A549 (cell line): ENCODE results near the gene KCNK3. TPM values are rescaled to one million over a fixed set of nuclear protein-coding genes. Genes with fewer than 3 reads are reported as not detected.

Experiments
- ATAC-seq, 2 experiments: fragments of 200-7000 bp in 1 of 2; fragments of >200 bp in 1 of 2; cut with Nextera tagmentation in 1 of 2; cut with Tn5 transposase in 1 of 2; 3 replicates each; pipeline versions ENCODE4 v1.8.0 to v1.9.1; 2018 to 2020; ENCODE audit warnings: mild to moderate bottlenecking in 1 of 2, moderate library complexity in 1 of 2
- CTCF ChIA-PET: fragments of 300-600 bp; sonication (Branson Sonifier 250); formaldehyde crosslinking; extraction: SDS; loops from one replicate; lab custom pipeline; 2021; ENCODE audit warnings: antibody characterized with exemption, inconsistent platforms; lab: Yijun Ruan, JAX
- POLR2A ChIA-PET: fragments of 350-600 bp; formaldehyde crosslinking; extraction: SDS; loops from one replicate; lab custom pipeline; 2021; ENCODE audit warnings: antibody characterized with exemption, inconsistent platforms; lab: Yijun Ruan, JAX
- DNase-seq, 2 experiments: peaks; one replicate each; pipeline versions ENCODE4 v3.0.0 to v3.0.0-alpha.2; 2011 to 2016; ENCODE audit warnings: low read depth in 1 of 2, low spot score in 1 of 2
- FAIRE-seq: peaks from 2 replicates; lab custom pipeline; 2011; peaks lifted over from hg19 to GRCh38; lab: Jason Lieb, UNC
- H3K27ac ChIP-seq, 2 experiments: fragments of >200 bp; sonication (Bioruptor Twin); formaldehyde crosslinking; 3 replicates each; pipeline ENCODE4 v1.5.1; 2016 to 2017
- H3K4me1 ChIP-seq: fragments of >200 bp; sonication (Bioruptor Twin); formaldehyde crosslinking; 3 replicates; pipeline ENCODE4 v1.6.1; 2016
- H3K4me2 ChIP-seq: fragments of >200 bp; sonication (Bioruptor Twin); formaldehyde crosslinking; 3 replicates; pipeline ENCODE4 v1.6.1; 2016
- H3K4me3 ChIP-seq: fragments of >200 bp; sonication (Bioruptor Twin); formaldehyde crosslinking; 3 replicates; pipeline ENCODE4 v1.5.1; 2016
- H3K9me3 ChIP-seq: fragments of >200 bp; sonication (Bioruptor Twin); formaldehyde crosslinking; 3 replicates; pipeline ENCODE4 v1.6.1; 2016
- CBX2 ChIP-seq: fragments of 200-600 bp; sonication (generic); IDR thresholded peaks from 2 replicates; pipeline ENCODE4 v1.6.1; 2016; ENCODE audit warnings: low read depth, mild to moderate bottlenecking, borderline replicate concordance
- CEBPB ChIP-seq, 2 experiments: fragments of >200 bp in 1 of 2; sonication (Bioruptor Twin) in 1 of 2; formaldehyde crosslinking in 1 of 2; IDR thresholded peaks; 2 replicates each; pipeline ENCODE4 v1.6.1; 2012 to 2016
- CHD2 ChIP-seq: fragments of 150-350 bp; IDR thresholded peaks from 2 replicates; pipeline ENCODE4 v1.6.1; 2014; ENCODE audit warnings: low read length; ENCODE audit not compliant: partially characterized antibody
- FOSB ChIP-seq: fragments of 250-450 bp; sonication (Bioruptor Pico); IDR thresholded peaks from 2 replicates; pipeline ENCODE4 v1.5.0; 2020; ENCODE audit warnings: mild to moderate bottlenecking, moderate library complexity
- FOSL2 ChIP-seq, 2 experiments: fragments of 450-650 bp in 1 of 2; fragments of >200 bp in 1 of 2; sonication (Bioruptor Twin) in 1 of 2; formaldehyde crosslinking; IDR thresholded peaks; 2 replicates each; pipeline versions ENCODE4 v1.5.0 to v1.6.1; 2016 to 2020; ENCODE audit warnings: mild to moderate bottlenecking in 1 of 2, moderate library complexity in 1 of 2
- GATA3 ChIP-seq: IDR thresholded peaks from 2 replicates; pipeline ENCODE4 v1.6.1; 2012; ENCODE audit warnings: borderline replicate concordance
- HOXA7 ChIP-seq: fragments of 250-450 bp; sonication (Bioruptor Pico); IDR thresholded peaks from 2 replicates; pipeline ENCODE4 v1.5.0; 2020; ENCODE audit warnings: mild to moderate bottlenecking, moderate library complexity
- HOXB13 ChIP-seq: fragments of 250-450 bp; sonication (Bioruptor Pico); IDR thresholded peaks from 2 replicates; pipeline ENCODE4 v1.5.0; 2020; ENCODE audit warnings: low read depth, mild to moderate bottlenecking, moderate library complexity
- JUN ChIP-seq, 2 experiments: fragments of >200 bp; sonication (Bioruptor Twin); formaldehyde crosslinking; IDR thresholded peaks; 2 replicates in 1 of 2; 3 replicates in 1 of 2; pipeline ENCODE4 v1.6.1; 2016 to 2017
- JUNB ChIP-seq: fragments of >200 bp; sonication (Bioruptor Twin); formaldehyde crosslinking; IDR thresholded peaks from 2 replicates; pipeline ENCODE4 v1.6.1; 2016
- KDM1A ChIP-seq: fragments of 200-600 bp; sonication (generic); IDR thresholded peaks from 2 replicates; pipeline ENCODE4 v1.6.1; 2016; ENCODE audit warnings: low read depth, mild to moderate bottlenecking
- KDM5A ChIP-seq: fragments of 200-600 bp; sonication (generic); IDR thresholded peaks from 2 replicates; pipeline ENCODE4 v1.6.1; 2016; ENCODE audit warnings: antibody characterized with exemption, mild to moderate bottlenecking
- MAFK ChIP-seq: fragments of 450-650 bp; IDR thresholded peaks from 2 replicates; pipeline ENCODE4 v1.6.1; 2014; ENCODE audit not compliant: partially characterized antibody
- MAX ChIP-seq: IDR thresholded peaks from 2 replicates; pipeline ENCODE4 v1.6.1; 2012
- MAZ ChIP-seq: fragments of 150-350 bp; IDR thresholded peaks from 2 replicates; pipeline ENCODE4 v1.6.1; 2014; ENCODE audit warnings: antibody characterized with exemption, low read depth, low read length, borderline replicate concordance
- PHF8 ChIP-seq: fragments of 200-600 bp; sonication (generic); IDR thresholded peaks from 2 replicates; pipeline ENCODE4 v1.6.1; 2016; ENCODE audit warnings: low read depth, mild to moderate bottlenecking, antibody characterized with exemption, moderate library complexity, borderline replicate concordance
- POLR2A ChIP-seq: IDR thresholded peaks from 2 replicates; pipeline ENCODE4 v1.6.1; 2012; ENCODE audit warnings: mild to moderate bottlenecking, low read length
- POLR2AphosphoS2 ChIP-seq: conservative IDR thresholded peaks from 2 replicates; pipeline ENCODE4 v1.6.1; 2012; ENCODE audit warnings: low read length, improper control_type of control experiment, inconsistent platforms
- RAD21 ChIP-seq, 2 experiments: fragments of >200 bp in 1 of 2; sonication (Bioruptor Twin) in 1 of 2; formaldehyde crosslinking in 1 of 2; IDR thresholded peaks in 1 of 2; conservative IDR thresholded peaks in 1 of 2; 2 replicates in 1 of 2; 3 replicates in 1 of 2; pipeline ENCODE4 v1.6.1; 2012 to 2018; ENCODE audit warnings: inconsistent platforms in 1 of 2
- RCOR1 ChIP-seq: fragments of 150-350 bp; IDR thresholded peaks from 2 replicates; pipeline ENCODE4 v1.6.1; 2014; ENCODE audit warnings: antibody characterized with exemption, low read length, low read depth
- SMC3 ChIP-seq: fragments of >200 bp; sonication (Bioruptor Twin); formaldehyde crosslinking; IDR thresholded peaks from 3 replicates; pipeline ENCODE4 v1.6.1; 2018; ENCODE audit warnings: inconsistent platforms
- TFCP2L1 ChIP-seq: fragments of 250-450 bp; sonication (Bioruptor Pico); IDR thresholded peaks from 2 replicates; pipeline ENCODE4 v1.5.0; 2021; ENCODE audit warnings: mild to moderate bottlenecking
- ZSCAN20 ChIP-seq: fragments of 250-450 bp; sonication (Bioruptor Pico); IDR thresholded peaks from 2 replicates; pipeline ENCODE4 v1.8.0; 2022; ENCODE audit warnings: mild to moderate bottlenecking, moderate library complexity
- WGBS: methylation state at CpG from one replicate; pipeline ENCODE4 v1.1.6; 2017; ENCODE audit errors: missing lambda C conversion rate; 5-methylcytosine and 5-hydroxymethylcytosine counted together
- polyA plus RNA-seq, 4 experiments: library from polyadenylated mRNA; depleted of rRNA in 3 of 4; stranded (reverse); fragments of >200 nt; fragmentation: RNase III in 1 of 4; extraction: RNeasy Plus Mini Kit Qiagen cat#74134 plus additional on column Dnase treatment in 1 of 4; gene quantifications; 2 replicates in 3 of 4; 3 replicates in 1 of 4; pipeline ENCODE4 v1.2.3, GENCODE V29; 2011 to 2017
- TF ChIP-seq, protein P1 (sequence below): fragments of >200 bp; sonication (Bioruptor Twin); formaldehyde crosslinking; IDR thresholded peaks from 3 replicates; pipeline ENCODE4 v1.6.1; 2016
- TF ChIP-seq, protein P2 (sequence below): fragments of 250-450 bp; sonication (Bioruptor Pico); IDR thresholded peaks from 2 replicates; pipeline ENCODE4 v1.5.0; 2020; ENCODE audit warnings: low read depth, mild to moderate bottlenecking, moderate library complexity
- TF ChIP-seq, protein P3 (sequence below): IDR thresholded peaks from 2 replicates; pipeline ENCODE4 v1.6.1; 2012
- TF ChIP-seq, protein P4 (sequence below): fragments of >200 bp; sonication (Bioruptor Twin); formaldehyde crosslinking; IDR thresholded peaks from 3 replicates; pipeline ENCODE4 v1.5.1; 2016

Gene KCNK3
- polyA plus RNA-seq, 2 of the 4 experiments (the other 2 are of a cell fraction) = 2.4 to 2.8 TPM

GRCh38 chr2:26732446-26732845, 39.9 kb downstream of the KCNK3 start:
- WGBS = 95% methylated on average over 3 of the region's 3 CpGs
- FAIRE-seq (no peak), ATAC-seq (no peak), DNase-seq (no peak)
- CTCF ChIA-PET = interaction anchor here (1.0 to 22.6 kb wide), 6 partner anchors 14 to 122 kb away, joined by 3 to 736 read pairs (median 6); partner anchors contain the start of gene CIB4
- TF ChIP-seq, protein P1, sequence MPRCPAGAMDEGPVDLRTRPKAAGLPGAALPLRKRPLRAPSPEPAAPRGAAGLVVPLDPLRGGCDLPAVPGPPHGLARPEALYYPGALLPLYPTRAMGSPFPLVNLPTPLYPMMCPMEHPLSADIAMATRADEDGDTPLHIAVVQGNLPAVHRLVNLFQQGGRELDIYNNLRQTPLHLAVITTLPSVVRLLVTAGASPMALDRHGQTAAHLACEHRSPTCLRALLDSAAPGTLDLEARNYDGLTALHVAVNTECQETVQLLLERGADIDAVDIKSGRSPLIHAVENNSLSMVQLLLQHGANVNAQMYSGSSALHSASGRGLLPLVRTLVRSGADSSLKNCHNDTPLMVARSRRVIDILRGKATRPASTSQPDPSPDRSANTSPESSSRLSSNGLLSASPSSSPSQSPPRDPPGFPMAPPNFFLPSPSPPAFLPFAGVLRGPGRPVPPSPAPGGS = no peak
- no peak for TF ChIP-seq MAFK
- TF ChIP-seq KDM5A = no peak
- no peak for TF ChIP-seq PHF8
- TF ChIP-seq HOXB13 (CRISPR knock-in tag) = no peak
- no peak for TF ChIP-seq MAZ
- TF ChIP-seq KDM1A = no peak
- no peak for TF ChIP-seq GATA3
- TF ChIP-seq, protein P2, sequence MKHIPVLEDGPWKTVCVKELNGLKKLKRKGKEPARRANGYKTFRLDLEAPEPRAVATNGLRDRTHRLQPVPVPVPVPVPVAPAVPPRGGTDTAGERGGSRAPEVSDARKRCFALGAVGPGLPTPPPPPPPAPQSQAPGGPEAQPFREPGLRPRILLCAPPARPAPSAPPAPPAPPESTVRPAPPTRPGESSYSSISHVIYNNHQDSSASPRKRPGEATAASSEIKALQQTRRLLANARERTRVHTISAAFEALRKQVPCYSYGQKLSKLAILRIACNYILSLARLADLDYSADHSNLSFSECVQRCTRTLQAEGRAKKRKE (CRISPR knock-in tag) = no peak
- TF ChIP-seq RAD21 (conservative IDR thresholded peaks at IDR 0.05 in 1 of 2, IDR thresholded peaks at IDR 0.05 in 1 of 2) = no peak
- TF ChIP-seq, protein P3, sequence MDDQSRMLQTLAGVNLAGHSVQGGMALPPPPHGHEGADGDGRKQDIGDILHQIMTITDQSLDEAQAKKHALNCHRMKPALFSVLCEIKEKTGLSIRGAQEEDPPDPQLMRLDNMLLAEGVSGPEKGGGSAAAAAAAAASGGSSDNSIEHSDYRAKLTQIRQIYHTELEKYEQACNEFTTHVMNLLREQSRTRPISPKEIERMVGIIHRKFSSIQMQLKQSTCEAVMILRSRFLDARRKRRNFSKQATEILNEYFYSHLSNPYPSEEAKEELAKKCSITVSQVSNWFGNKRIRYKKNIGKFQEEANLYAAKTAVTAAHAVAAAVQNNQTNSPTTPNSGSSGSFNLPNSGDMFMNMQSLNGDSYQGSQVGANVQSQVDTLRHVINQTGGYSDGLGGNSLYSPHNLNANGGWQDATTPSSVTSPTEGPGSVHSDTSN = no peak
- TF ChIP-seq TFCP2L1 (CRISPR knock-in tag) = no peak
- TF ChIP-seq CEBPB (IDR thresholded peaks at IDR 0.05) = no peak
- no peak for TF ChIP-seq POLR2A
- TF ChIP-seq SMC3 = no peak
- TF ChIP-seq ZSCAN20 (CRISPR knock-in tag) = no peak
- TF ChIP-seq CHD2 = no peak
- no peak for TF ChIP-seq CBX2
- TF ChIP-seq RCOR1 = no peak
- no peak overlapping the region for H3K4me3 ChIP-seq
- peak overlapping the region; percentile 24 to 94; a peak in 5 of 6 replicates for H3K27ac ChIP-seq
- H3K9me3 ChIP-seq = no peaks in the 10 kb centered on the region
- peaks cover 57% of the 10 kb centered on the region for H3K4me1 ChIP-seq
- POLR2A ChIA-PET = interaction anchor here (1.1 kb wide), 1 partner anchor 40 kb away, joined by 3 read pairs; the partner anchor contains the start of gene KCNK3
- H3K4me2 ChIP-seq = no peak overlapping the region

DNA sequence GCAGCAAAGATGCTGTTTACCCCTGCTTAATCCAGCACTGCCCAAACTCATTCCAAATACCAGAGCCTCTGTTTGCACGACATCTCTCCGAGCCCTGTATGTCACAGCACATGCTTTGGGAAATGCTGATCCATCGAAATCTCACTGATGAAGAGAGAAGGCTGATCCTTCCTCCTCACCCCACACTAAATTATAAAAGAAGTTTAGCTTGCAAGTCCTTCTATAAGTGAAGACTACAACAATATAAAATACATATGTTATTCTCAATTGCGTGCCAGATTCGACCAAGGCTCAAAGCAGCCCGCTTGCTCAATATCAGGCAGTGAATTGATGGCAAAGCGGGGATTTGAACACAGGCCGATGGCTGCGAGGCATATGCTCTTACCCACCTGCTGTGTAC, 40.9 kb downstream of the KCNK3 start:
- TF ChIP-seq MAZ (no peak), FOSB (CRISPR knock-in tag) (no peak), KDM1A (no peak), ZSCAN20 (CRISPR knock-in tag) (no peak), MAFK (peak; percentile 90)
- no peaks in the 10 kb centered on the region for H3K9me3 ChIP-seq
- H3K27ac ChIP-seq = peak overlapping the region; percentile 4 to 94; a peak in 4 of 6 replicates
- peaks cover 57% of the 10 kb centered on the region for H3K4me1 ChIP-seq
- POLR2A ChIA-PET = no interaction called here
- ATAC-seq (no peak), DNase-seq (no peak), FAIRE-seq (no peak)
- no peak overlapping the region for H3K4me3 ChIP-seq
- CTCF ChIA-PET = interaction anchor here (1.0 to 22.6 kb wide), 9 partner anchors 9 to 230 kb away, joined by 3 to 736 read pairs (median 7); no protein-coding TSS in a partner anchor
- H3K4me2 ChIP-seq = no peak overlapping the region
- WGBS = 87% methylated on average over 9 of the region's 9 CpGs

- no peak for FAIRE-seq
- H3K27ac ChIP-seq = peak overlapping the region; percentile 68 to 94; a peak in 5 of 6 replicates
- ChIA-PET CTCF (interaction anchor here (1.0 to 22.6 kb wide), 5 partner anchors 10 to 156 kb away, joined by 3 to 736 read pairs (median 107); no protein-coding TSS in a partner anchor), POLR2A (no interaction called here)
- peak; percentile 51 to 61; a peak in 4 of 6 replicates for ATAC-seq
- peak overlapping the region; percentile 17 for H3K4me2 ChIP-seq
- H3K9me3 ChIP-seq = no peaks in the 10 kb centered on the region
- WGBS = 39% methylated on average over 5 of the region's 5 CpGs
- TF ChIP-seq JUN (IDR thresholded peaks at IDR 0.05) (peak in 1 of 2 experiments; percentile 51; a peak in 2 of 5 replicates), POLR2AphosphoS2 (no peak), GATA3 (peak; percentile 57; the same call in 1 of the 2 replicates), JUNB (peak; percentile 50), MAX (0 out of 2 replicates have a peak, but pooled peaks have one; percentile 24), SMC3 (peak; percentile 20; the same call in 1 of the 3 replicates), FOSL2 (IDR thresholded peaks at IDR 0.05) (no peak), FOSL2 (CRISPR knock-in tag; IDR thresholded peaks at IDR 0.05) (0 out of 2 replicates have a peak, but pooled peaks have one; percentile 30), HOXA7 (CRISPR knock-in tag) (no peak)
- TF ChIP-seq, protein P4, sequence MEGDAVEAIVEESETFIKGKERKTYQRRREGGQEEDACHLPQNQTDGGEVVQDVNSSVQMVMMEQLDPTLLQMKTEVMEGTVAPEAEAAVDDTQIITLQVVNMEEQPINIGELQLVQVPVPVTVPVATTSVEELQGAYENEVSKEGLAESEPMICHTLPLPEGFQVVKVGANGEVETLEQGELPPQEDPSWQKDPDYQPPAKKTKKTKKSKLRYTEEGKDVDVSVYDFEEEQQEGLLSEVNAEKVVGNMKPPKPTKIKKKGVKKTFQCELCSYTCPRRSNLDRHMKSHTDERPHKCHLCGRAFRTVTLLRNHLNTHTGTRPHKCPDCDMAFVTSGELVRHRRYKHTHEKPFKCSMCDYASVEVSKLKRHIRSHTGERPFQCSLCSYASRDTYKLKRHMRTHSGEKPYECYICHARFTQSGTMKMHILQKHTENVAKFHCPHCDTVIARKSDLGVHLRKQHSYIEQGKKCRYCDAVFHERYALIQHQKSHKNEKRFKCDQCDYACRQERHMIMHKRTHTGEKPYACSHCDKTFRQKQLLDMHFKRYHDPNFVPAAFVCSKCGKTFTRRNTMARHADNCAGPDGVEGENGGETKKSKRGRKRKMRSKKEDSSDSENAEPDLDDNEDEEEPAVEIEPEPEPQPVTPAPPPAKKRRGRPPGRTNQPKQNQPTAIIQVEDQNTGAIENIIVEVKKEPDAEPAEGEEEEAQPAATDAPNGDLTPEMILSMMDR = 0 out of 3 replicates have a peak, but pooled peaks have one; percentile 11
- H3K4me3 ChIP-seq = no peak overlapping the region
- peaks cover 52% of the 10 kb centered on the region for H3K4me1 ChIP-seq
- peak in 1 of 2 experiments; percentile 86 for DNase-seq
Measured at GRCh38 chr2:26735097-26735496, 42.6 kb downstream of the KCNK3 start.
